ENCODE results near the gene ESR2. TPM values are rescaled to one million over a fixed set of nuclear protein-coding genes. Genes with fewer than 3 reads are reported as not detected.

ESR2 gene
- total RNA-seq, 1 experiment from 2014 or later = 0.15 TPM

DNA sequence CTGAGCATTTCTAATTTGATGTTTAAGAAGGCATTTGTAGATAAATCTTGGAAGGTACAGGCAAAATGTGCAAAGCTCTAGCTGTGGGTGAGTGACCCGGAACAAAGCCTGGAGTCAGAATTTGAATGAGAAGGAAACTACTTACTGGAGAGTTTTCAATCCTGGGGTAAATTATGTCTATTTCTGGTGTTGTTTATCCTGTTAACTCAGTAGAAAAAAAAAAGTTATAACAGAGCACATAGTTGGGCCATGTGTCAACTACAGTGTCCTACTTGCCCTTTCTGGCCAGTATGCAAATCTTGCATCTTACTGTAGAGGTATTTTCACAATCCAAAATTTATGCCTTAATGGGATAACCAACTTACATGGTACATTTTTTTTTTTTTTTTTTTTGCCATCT lies 259.0 kb downstream of the ESR2 start:
- Histone ChIP-seq H3K4me2 (ENCODE audit: insufficient read depth, insufficient read length, low read length) (no peak overlapping the region), H3K9ac (ENCODE audit: extremely low read depth, insufficient read length, low read length) (no peak overlapping the region), H3K4ac (ENCODE audit: low read depth, low read length) (no peak overlapping the region), H3K23ac (ENCODE audit: insufficient read length, low read depth, low read length) (no peak overlapping the region), H3T11ph (ENCODE audit: low read length) (no peak overlapping the region), H3K18ac (ENCODE audit: insufficient read length, low read depth, low read length) (no peak overlapping the region), H3K79me2 (ENCODE audit: insufficient read depth, low read length) (no peaks in the 10 kb centered on the region), H2BK15ac (ENCODE audit: low read depth, low read length) (no peak overlapping the region), H3K27me3 (ENCODE audit: insufficient read depth, low read length) (no peaks in the 10 kb centered on the region), H3K27ac (ENCODE audit: insufficient read length, low read depth, low read length) (no peak overlapping the region), H4K91ac (ENCODE audit: insufficient read length, low read depth, low read length) (no peak overlapping the region), H3K9me3 (ENCODE audit: control insufficient read depth, low read depth, low read length) (peaks cover 4% of the 10 kb centered on the region), H2BK20ac (ENCODE audit: low read depth, low read length, poor library complexity, severe bottlenecking) (no peak overlapping the region), H3K14ac (ENCODE audit: insufficient read depth, low read length) (no peak overlapping the region), H3K23me2 (ENCODE audit: insufficient read length, low read depth, low read length, poor library complexity, severe bottlenecking) (no peaks in the 10 kb centered on the region), H2AFZ (ENCODE audit: low read length) (no peak overlapping the region), H4K5ac (ENCODE audit: insufficient read length, low read depth, low read length) (no peak overlapping the region), H3K79me1 (ENCODE audit: insufficient read depth, low read depth, low read length, poor library complexity, severe bottlenecking) (no peaks in the 10 kb centered on the region), H3K56ac (ENCODE audit: insufficient read length, low read depth, low read length) (no peak overlapping the region), H3K4me1 (ENCODE audit: insufficient read depth, low read length) (no peaks in the 10 kb centered on the region), H4K8ac (replicated peaks; ENCODE audit: insufficient read length, low read depth, low read length) (no peak overlapping the region), H2BK12ac (ENCODE audit: insufficient read length, low read depth, low read length) (no peak overlapping the region), H2AK5ac (ENCODE audit: insufficient read length, low read length) (no peak overlapping the region), H4K20me1 (ENCODE audit: control insufficient read depth, insufficient read depth, insufficient read length) (no peaks in the 10 kb centered on the region), H2BK5ac (ENCODE audit: insufficient read length, low read length) (no peak overlapping the region), H2BK120ac (ENCODE audit: low read depth, low read length, poor library complexity, severe bottlenecking) (no peak overlapping the region)
- Mint-ChIP-seq H3K4me3 (no peak overlapping the region), H3K36me3 (ENCODE audit: insufficient read depth in 1 of 3, low read depth in 3 of 3) (peaks cover 33 to 40% (median 39%) of the 10 kb centered on the region in 3 experiments), H3K27ac (peak overlapping the region in 2 of 3 experiments; percentile 55 to 80; a peak in 2 of 7 replicates), H3K9me3 (peaks cover 18 to 20% of the 10 kb centered on the region in 2 experiments), H3K27me3 (ENCODE audit: low read depth) (no peaks in the 10 kb centered on the region), H3K4me1 (peaks cover 11 to 16% of the 10 kb centered on the region in 2 experiments)
- no CpG with 5 or more reads among the region's 1 CpG for WGBS (ENCODE audit: extremely low coverage, insufficient read length, low lambda C conversion rate)
- no peak for DNase-seq
- TF ChIP-seq, protein P1, sequence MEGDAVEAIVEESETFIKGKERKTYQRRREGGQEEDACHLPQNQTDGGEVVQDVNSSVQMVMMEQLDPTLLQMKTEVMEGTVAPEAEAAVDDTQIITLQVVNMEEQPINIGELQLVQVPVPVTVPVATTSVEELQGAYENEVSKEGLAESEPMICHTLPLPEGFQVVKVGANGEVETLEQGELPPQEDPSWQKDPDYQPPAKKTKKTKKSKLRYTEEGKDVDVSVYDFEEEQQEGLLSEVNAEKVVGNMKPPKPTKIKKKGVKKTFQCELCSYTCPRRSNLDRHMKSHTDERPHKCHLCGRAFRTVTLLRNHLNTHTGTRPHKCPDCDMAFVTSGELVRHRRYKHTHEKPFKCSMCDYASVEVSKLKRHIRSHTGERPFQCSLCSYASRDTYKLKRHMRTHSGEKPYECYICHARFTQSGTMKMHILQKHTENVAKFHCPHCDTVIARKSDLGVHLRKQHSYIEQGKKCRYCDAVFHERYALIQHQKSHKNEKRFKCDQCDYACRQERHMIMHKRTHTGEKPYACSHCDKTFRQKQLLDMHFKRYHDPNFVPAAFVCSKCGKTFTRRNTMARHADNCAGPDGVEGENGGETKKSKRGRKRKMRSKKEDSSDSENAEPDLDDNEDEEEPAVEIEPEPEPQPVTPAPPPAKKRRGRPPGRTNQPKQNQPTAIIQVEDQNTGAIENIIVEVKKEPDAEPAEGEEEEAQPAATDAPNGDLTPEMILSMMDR (conservative IDR thresholded peaks at IDR 0.05) = no peak

Small RNA genes within 50 kb of the gene (microRNA-seq; reads per million reads assigned to microRNA genes)
- gene MIR548H1 (ENCODE audit: borderline microRNAs expressed) = not detected

Other genes with a start within 250 kb of the ESR2 start
- 203 and 209 TPM in 2 replicates for gene MTHFD1, start 94.0 kb upstream of the ESR2 start, total RNA-seq (2021)
- 2.3 and 2.5 TPM in 2 replicates for gene AKAP5, start 171.1 kb upstream of the ESR2 start, total RNA-seq (2021)
- gene ZBTB25, start 209.5 kb upstream of the ESR2 start, total RNA-seq (2021) = 8.2 TPM in 2 replicates
- gene ZBTB1, start 210.4 kb upstream of the ESR2 start, total RNA-seq (2021) = 34.5 and 37.8 TPM in 2 replicates
- gene HSPA2, start 246.4 kb upstream of the ESR2 start, total RNA-seq (2021) = 25.4 and 25.8 TPM in 2 replicates